ENCODE measurements around the gene CARNS1.

CARNS1 gene

DNA sequence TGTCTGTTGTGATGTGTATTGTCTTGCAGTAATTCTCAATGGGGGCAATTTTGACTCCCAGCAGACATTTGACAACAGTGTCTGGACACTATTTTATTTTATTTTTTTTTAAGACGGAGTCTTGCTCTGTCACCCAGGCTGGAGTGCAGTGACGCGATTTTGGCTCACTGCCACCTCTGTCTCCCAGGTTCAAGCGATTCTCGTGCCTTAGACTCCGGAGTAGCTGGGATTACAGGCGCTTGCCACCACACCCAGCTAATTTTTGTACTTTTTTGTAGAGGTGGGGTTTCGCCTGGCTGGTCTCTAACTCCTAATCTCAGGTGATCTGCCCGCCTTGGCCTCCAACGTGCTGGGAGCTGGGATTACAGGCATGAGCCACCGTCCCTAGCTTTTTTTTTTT, 14.2 kb downstream of the CARNS1 start:
- DNase-seq: no peak

DNA sequence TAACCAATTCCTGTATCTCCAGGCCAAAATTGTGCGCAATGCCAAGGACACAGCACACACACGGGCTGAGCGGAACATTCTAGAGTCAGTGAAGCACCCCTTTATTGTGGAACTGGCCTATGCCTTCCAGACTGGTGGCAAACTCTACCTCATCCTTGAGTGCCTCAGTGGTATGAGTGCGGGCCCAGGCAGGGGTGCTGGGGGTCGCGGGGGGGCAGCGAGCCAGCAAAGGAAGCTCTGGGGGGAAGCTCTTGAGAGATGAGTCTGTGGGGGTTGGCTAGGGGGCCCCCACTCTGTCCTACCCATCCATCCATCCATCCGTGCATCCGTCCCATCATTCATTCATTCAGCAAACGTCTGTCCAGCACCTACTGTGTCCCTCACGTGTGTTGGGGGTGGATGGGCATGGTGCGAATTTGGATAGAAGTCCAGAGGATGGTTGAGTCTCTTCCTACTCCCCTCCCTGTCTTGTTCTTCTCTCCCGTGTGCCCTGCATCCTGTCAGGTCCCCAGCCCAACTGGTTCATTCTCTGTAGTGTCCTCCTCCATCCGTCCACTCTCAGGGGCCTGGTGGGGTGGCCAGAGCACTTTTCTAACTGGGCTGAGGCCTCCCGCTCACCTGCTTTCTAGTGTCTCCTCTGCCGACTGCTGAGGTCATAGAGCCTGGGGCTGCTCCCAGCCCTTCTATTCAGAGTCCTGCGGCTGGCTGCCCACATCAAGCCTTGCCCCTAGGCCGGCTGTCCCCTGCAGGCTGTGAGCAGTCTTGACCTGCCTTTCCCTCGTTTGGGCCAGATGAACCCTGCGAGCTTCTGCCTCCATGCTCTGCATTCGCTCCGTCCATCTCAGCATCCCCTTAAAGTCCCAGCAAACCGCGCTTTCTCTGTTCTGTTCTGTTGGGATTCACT, 16.1 kb downstream of the CARNS1 start:
- no peak for DNase-seq

DNA sequence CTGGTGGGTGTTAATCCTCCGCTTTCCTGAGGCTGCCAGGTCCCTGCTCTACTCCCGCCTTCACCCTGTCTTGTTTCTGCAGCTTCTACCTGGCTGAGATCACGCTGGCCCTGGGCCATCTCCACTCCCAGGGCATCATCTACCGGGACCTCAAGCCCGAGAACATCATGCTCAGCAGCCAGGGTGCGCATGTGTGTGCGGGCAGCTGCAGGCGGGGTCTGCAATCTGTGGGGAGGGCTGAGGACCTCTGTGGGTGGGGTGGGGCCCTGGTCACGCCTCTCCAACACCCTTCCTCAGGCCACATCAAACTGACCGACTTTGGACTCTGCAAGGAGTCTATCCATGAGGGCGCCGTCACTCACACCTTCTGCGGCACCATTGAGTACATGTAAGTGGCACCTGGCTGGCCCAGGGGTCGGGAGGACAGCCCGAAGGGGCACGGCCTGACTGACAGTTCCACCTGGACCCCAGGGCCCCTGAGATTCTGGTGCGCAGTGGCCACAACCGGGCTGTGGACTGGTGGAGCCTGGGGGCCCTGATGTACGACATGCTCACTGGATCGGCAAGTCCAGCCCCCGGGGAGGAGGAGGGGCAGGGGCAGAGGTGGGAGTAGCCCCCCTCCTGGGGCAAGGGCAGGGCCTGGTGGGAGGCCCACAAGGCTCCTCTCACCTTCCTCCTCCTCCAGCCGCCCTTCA, 17.3 kb downstream of the CARNS1 start:
- DNase-seq: no peak

DNA sequence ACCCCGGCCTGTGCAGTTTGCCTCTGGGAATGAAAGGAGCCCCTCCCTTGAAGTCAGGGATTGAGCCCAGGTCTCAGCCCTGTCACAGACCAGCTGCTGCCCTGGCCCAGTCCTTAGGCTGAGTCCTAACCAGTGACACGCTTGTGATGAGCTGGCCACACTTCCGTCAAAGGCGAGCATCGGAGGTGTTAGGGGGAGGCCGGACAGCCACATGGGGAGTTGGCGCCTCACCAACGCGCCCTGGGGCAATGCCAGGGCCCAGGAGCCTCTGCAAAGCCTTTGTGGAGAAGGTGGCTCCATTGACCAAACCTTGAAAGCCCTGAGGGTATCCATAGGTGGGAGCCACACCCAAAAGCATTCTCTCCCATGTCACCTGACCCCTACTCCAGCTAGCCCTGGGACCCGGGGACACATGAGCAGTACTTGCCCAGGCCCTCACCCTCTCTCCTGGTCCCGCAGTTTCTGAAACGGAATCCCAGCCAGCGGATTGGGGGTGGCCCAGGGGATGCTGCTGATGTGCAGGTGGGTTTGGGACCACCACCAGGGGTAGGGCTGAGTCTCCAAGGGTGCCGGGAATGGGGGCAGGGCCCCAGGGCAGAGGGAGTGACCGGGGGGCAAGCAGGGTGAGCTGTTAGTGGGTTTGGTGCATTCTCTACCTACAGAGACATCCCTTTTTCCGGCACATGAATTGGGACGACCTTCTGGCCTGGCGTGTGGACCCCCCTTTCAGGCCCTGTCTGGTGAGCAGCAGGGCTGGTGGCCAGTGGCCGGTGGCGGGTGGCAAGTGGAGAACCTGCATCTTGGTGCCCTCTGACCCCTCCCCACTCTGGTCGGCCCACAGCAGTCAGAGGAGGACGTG, 18.3 kb downstream of the CARNS1 start:
- DNase-seq: no peak

DNA sequence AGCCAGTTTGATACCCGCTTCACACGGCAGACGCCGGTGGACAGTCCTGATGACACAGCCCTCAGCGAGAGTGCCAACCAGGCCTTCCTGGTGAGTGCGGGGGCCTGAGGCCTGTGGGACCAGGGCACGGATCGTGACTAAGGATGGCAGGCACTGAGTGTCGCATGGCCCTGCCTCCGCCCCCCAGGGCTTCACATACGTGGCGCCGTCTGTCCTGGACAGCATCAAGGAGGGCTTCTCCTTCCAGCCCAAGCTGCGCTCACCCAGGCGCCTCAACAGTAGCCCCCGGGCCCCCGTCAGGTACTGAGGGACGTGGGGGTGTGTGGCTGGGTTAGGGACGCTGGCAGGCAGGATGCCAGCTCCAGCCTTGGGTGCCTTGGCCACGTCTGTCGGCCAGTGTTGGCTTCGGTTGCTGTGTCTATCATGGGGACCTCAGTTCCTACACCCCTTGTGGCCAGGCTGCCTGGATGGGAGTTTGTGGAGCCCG, 19.0 kb downstream of the CARNS1 start:
- DNase-seq: no peak

DNA sequence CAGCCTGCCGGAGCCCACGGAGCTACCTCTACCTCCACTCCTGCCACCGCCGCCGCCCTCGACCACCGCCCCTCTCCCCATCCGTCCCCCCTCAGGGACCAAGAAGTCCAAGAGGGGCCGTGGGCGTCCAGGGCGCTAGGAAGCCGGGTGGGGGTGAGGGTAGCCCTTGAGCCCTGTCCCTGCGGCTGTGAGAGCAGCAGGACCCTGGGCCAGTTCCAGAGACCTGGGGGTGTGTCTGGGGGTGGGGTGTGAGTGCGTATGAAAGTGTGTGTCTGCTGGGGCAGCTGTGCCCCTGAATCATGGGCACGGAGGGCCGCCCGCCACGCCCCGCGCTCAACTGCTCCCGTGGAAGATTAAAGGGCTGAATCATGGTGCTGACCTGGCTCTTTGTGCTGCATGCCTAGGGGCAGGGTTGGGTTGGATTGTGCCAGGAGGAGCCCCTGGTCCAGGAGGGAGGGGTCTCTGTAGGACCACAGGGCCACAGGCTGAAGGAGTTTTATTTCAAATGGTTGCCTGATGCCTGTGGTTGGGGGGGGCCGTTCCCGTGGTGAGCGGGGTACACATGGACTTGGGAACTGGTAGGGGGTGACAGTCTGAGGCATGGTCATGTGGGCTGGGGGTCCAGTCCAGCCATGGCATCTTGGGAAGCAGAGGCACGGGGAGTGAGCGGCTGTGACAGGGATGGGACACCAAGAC, 19.7 kb downstream of the CARNS1 start:
- no peak for DNase-seq

DNA sequence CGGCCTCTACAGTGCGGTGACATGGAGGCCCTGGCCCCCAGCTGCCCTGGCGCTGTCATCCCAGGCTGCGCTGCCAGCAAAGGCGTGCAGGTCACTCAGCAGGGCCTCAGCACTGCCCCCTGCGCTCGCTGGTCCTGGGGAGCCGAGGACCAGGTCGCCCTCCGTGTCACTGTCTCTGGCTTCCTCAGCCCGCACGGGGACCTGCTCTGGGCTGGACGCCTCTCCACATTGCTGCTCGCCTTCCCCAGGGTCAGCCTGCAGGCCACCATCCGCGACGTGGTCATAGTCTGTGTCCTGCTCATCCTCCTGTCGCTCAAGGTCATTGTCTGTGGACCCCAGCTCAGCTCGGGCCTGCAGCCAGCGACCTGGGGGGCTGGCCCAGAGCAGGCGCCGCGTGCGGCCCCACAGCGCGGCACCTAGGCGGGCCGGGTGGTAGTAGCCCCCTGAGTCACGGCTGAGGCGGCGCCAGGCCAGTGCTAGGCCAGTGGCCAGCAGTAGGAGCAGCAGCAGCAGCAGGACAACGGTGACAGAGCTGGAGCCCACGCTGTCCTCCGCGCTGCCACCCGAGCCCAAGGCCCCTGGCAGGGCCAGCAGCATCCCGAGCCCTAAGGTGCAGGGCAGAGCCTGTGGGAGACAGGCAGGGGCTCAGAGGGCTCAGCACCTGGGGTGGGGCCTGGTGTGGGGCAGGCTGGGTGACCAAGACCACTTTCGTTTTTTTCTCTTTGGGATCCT, 20.4 kb downstream of the CARNS1 start:
- DNase-seq: no peak

DNA sequence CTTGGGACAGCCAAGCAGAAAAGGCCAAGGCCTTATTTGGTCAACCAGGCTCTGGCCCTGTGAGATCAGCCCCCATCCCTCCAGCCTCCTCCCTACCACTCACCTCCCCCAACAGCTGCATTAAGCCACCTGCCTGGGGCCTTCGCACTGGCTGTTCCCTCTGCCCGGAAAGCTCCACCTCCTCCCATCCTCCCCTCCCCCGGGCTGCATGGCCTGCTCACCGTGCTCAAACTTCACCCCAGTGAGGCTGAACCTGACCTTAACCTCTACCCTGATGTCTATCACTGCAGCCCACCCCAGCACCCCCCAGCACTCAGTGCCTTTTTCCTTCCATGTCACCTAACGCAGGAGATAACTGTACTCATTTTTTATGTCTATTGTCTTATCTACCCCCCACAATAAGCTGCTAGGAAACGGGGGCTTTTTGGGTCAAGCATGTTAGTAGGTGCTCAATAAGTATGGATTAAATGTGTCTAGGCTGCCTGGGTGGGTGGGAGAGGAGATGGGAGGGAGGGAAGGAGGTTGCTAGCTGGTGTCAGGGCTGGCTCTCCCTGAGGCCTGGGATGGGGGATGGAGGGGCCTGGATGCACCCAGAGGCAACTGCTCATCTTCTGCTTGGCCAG, 21.1 kb downstream of the CARNS1 start:
- DNase-seq: no peak

DNA sequence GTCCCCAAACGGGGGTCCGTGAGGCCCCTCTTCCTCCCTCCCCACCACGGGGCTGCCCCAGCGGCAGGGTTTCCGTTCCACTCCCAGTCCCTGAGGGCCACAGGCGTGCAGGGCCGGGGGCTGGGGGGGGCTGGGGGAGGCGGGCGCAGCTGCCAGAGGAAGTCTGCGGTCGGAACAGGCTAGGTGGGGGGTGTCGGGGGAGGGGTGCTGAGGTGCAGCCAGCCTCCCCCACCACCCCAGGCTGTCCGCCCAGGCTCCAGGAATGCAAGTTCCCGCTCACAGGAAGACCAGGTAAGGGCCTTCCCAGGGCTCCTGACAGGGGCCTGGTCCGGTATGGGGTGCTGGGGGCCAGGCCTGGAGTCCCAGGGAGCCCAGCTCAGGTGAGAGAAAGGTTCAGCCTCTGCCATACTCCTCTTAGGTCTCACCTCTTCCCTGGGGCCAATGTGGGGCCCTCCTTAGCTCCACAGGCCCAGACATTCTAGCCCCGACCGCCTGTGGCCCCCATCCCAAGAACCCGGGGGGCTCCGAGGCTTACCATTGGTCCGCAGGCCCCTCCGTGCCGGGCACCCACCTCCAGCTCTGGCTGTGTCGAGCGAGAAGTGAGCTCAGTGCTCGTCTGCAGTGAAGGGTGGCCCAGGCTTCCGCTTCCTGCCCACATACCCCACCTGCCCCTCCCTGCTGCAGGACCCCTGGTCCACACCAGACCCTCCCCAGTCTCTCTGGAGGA, 21.8 kb downstream of the CARNS1 start, which contains the start of gene PTPRCAP:
TSS of gene PTPRCAP (minus strand) at position 601 of the 727 bp plus-strand sequence. CDS start at position 538, 63 bp downstream.
- DNase-seq: no peak

DNA sequence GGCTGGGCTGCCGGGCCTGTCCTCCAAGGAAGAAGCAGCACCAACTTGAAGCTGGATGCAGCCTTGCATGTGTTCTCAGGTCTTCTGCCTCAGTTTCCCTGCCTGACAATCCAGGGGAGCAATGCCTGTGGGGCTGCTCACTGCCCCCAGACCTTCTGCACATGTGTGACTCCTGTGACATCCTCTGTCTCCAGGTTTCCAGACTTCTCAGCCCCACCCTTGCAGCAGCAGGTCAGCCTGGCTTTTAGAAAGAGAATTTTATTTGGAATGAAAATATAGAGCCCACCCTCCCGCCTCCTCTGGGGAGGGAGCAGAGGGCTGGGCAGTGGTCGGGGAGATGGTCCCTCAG, 22.3 kb downstream of the CARNS1 start:
- DNase-seq: no peak

DNA sequence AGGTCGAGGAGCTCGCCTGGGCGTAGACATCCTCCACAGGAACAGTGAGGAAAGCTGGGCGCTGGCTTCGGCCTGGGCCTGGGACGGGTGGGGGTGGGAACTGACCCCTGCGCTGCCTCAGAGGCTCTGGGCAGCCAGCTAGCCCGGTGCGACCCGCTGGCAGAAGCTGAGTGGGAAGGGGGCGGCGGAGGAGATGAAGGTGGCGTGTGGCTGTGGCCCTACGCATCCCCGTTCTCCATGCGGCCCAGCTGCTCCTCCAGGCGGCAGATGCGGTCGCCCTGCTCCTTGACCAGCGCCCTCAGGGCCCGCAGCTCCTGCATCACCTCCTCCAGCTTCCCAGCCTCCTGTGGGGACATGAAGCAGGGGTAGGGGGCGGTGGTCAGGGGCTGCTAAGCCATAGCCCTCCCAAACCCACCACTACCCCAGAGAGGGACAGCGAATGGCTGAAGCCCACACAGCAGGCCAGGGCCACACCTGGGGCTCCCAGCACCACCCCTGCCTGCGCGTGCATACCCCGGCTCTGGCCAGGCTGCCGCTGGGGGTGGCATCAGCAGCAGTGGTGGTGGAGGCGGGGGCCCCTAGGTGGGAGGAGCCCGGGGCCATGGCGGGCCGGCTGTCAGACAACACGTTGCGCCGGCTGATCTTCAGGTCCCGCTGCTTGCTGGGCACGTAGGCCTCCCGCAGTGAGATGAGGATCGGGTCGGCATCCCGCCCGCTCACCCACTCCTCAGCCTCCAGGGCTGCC, 22.9 kb downstream of the CARNS1 start:
- DNase-seq: no peak

DNA sequence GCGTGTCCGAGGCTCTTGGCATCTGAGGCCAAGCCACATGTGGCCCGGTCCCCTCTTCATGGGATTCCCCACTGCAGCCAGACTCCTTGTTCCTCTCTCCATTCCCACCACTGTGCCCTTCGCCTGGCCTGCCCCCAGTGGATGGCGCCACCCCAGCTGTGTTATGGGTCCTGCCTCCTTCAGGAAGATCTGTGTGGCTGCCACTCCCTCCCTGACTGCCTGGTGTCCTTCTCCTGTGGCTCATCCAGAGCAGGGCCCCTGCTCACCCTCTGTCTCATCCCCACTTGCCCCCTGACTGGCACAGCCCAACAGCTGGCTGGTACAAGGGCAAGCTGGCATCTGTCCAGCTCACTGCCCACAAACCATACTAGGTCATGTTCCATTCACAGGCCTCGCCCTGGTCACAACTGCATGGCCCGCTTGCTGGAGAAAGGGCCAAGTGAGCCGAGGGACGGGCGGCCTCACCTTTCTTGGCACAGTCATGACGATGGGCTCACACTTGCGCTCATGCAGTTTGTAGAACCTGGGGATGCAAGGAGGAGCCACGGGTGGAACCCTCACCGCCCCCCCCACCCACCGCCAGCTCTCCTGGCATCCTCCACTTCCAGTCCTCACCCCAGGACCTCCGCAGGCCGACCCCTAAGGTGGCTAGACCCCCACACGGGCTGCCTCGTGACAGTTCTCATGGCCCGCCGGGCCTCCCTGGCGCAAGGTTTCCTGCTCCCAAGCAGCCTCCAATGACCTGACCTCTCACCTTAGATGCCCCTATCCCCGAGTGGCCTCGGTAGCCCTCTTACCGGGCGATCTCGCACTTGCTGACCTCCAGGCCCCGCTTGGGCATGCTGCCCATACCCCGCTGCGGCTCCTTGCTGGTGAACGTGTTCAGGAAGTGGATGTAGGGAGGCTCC, 24.1 kb downstream of the CARNS1 start:
- no peak for DNase-seq

DNA sequence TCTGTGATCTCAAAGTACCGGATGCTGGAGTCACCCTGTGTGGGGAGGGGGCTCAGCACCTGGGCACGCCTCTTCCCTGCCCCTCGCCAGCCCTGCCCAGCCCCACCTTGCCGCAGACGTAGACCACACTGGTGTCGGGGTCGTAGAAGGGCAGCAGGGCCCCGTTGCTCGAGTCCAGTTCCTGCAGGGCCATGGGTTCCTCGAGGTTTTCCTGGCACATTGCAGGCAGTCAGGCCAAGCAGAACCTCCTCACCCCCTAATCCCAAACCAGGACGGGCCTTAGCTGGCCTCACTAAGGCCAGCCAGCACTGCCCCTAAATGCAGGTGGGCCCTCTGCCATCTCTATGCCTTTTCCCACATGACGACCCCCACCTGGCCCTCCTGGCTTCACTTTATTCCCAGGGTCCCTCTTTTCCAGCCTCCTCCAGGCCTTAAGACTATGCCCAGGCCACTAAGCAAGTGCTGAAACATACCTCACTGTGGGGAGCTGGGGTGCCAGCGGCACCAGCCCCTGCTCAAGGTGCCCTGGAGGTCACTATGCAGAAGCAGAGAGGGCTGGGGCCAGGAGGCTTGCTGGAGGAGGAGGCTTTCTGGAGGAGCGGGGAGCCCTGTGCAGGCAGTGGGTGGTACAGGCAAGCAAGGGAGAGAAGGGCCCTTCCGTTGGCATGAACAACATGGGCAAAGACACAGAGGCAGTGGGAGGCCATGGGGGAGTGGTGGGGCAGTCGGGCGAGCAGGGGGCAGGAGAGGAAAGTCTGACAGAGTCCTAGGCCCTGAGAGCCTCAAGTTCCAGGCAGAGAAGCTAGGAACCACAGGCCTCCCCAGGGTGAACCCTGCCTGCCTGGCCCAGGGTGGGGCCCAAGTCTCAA, 25.0 kb downstream of the CARNS1 start:
- no peak for DNase-seq

DNA sequence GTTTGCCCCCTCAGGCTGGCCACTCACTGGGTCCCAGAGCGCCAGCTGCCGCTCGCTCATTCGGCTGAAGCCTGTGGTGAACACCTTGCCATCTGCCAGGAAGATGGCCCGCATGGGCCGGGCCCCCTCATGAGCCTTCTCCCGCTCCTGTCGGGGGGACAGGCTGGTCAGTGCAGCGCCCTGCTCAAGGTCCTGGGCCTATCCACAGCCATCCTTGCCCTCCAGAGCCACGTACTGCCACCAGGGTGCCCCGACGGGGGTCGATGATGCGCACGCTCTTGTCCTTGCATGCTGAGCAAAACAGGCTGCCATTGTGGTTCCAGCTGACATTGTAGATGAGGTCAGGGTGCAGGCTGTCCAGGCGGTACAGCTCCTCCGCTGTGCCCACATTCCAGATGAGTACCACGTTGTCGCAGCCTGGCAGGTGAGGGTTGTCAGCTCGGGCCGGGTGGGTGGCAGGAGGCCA, 25.7 kb downstream of the CARNS1 start:
- DNase-seq: no peak

DNA sequence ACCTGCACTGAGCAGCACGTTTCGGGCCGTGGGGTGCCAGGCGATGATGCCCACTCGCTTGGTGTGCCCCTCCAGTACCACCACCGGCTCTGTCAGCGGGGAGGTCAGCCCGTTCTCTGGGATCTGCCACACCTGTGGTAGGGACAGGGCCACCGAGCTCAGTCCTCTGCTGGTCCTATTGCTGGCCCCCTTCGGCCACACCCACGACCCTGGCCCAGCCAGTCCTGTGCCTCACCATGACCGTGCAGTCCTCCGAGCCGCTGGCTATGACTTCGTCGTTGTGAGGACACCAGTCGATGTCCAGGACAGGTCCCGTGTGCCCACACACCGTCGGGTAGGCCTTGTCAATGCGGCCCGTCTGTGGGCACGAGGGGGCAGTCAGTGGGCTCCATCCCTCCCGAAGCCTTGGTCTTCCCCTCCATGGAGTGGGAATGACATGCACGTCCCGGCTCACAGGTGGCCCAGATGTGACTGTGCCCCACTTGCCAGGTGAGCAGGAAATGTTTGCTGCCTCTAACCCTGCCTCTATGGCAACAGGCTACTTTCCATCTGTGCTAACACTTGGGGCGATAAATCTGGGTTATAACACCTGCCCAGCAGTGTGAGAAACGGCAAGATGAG, 26.4 kb downstream of the CARNS1 start:
- DNase-seq: no peak

DNA sequence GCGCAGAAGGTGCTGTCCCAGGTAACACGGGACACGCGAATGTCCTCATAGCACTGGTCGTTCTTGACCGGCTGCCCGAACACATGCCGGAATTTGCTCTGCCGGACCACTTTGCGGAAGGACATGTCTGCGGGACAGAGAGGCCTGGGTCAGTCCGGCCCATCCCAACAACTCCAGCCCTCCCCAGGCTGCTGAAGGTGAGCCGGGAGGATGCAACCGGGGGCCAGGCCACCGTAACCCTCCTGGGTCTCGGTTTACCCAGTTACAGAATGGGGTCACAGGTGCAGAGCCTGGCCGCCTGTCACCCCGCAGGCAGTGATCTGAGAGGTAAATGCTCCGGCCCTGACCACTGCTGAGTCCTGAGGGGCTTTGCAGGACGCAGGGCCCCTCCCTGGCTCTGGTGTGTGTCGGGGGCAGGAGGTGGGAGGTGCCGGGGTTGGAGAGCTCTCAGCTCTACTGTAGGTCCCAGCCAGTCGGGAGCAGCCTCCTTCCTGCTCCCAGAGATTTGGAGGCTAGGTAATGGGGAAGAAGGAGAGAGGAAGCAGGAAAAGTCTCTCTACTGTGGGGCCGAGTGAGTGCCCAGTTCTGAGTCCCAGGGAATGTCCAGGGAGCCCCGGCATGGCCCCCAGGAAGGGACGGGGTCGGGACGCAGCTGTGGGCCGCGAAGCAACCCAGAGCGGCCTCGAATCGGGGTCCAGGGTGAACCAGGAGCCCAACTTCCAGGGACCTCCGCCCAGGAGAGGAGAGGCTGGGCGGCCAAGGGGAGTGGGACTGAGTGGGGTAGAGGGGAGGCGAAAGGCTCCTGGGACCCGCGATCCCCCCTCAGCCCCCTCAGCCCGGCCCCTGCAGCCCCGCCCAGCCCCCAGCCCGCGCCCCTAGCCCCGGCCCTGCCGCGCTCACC, 27.3 kb downstream of the CARNS1 start:
- DNase-seq: no peak

All from DMS153 (cell line).